NCI-H146 treated with DMSO at 0.1 percent for 48 hours (cell line): ENCODE results near the gene GAS5.
"Not testable (repeated sequence)": the region's sequence is repeated elsewhere in the genome, so short reads cannot be mapped to it uniquely, and the experiment has no call there.

Experiments used
- DNase-seq: peaks from one replicate; lab custom pipeline; 2025; ENCODE audit not compliant: unreplicated experiment; lab: John Stamatoyannopoulos, UW

Gene GAS5

DNA sequence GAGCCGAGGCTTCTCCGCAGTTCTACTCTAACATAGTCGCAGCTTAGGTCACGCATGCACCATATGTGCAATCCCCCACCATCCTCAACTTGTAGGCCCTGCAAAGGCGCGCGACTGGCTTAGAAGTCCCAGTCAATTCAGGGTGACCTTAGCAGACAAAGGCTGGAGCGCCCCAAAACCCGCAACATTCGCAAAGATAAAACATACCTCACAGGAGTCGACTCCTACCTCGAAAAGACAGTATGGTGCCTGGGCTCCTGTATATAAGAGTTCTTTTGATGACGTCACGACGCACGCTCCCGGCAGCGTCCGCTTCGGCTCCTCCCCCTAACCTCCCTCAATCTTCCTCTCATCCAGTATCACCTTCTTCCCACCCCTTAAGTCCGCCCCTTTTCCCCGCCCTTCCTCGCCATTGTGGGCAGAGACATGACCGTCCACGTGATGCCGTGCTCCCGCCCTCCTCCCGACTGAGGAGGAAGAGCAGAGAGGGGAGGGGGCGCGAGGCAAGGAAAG, at the start of gene GAS5:
GAS5 (minus strand) TSS at position 237 of the 513 bp plus-strand sequence.
- DNase-seq: peak; percentile 99

DNA sequence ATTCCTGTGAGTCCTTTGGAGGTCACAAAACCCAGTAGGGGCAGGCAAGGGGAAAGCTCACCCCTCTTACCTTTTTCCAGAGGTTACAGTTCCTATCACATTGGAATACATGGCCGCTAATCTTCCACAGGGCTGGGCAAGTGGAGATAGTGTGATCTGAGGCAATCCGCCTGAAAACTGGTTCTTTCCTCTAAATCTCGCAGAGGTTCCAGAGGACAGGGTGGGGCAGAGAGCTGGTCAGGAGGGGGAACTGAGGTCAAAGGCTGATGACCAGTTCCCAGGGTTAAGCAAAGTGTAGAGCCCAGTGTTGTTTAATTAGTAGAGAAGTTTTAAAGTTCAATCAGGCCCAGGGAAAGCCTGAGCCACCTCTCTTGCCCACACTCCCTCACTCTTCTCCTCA, 49.4 kb upstream of the GAS5 start, which contains the start of gene SERPINC1:
SERPINC1 (minus strand) TSS at position 179 of the 400 bp plus-strand sequence; CDS start at position 111, 68 bp downstream.
- DNase-seq: no peak

DNA sequence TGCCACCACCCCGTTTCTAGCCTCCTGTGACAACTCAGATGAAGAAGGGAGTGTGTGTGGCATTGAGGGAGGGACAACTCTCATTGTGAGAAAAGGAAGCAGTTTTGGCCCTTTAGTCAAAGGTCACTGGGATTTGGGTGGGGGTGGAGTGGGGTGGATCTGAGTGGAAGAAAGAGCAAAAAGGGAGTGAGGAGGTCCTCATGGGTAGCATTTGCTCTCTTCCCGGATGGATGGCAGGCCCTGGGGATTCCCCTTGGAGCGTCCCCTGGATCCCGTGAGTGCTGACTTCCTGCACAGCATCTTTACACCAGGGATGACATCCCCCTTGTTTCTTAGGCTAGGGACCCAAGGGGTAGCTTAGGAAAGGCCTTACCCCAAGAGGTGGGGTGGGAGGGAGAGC, 48.9 kb upstream of the GAS5 start:
- DNase-seq: no peak

DNA sequence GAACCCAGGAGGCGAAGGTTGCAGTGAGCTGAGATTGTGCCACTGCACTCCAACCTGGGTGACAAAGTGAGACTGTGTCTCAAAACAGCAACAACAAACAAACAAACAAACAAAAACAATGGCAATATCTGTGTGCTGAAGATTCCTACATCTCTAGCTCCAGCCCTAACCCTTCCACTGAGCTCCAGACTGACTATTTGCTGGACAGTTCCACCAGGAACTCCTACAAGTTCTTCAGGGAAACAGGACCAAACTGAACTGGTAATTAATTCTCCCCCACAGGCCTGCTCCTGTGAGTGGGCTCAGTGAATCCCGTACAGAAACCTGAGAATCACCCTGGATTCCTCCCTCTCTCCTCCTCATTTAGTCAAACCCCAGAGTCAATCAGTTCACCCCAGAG, 47.8 kb upstream of the GAS5 start:
- no peak for DNase-seq

DNA sequence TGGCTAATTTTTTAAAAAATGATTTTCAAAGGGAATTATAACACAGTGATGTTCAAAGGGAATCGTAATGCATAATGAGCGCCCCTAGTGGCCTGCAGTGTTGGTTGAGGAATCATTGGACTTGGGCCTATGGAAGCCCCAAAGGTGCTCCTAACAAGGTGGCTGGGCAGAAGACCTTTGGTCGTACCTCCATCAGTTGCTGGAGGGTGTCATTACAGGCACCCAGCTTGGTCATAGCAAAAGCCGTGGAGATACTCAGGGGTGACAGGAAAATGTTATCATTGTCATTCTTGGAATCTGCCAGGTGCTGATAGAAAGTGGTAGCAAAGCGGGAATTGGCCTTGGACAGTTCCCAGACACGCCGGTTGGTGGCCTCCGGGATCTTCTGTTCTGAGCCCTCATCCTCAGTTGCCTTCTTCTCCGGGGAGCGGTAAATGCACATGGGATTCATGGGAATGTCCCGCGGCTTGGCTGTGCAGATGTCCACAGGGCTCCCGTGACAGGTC, 46.6 kb upstream of the GAS5 start:
- DNase-seq: no peak

DNA sequence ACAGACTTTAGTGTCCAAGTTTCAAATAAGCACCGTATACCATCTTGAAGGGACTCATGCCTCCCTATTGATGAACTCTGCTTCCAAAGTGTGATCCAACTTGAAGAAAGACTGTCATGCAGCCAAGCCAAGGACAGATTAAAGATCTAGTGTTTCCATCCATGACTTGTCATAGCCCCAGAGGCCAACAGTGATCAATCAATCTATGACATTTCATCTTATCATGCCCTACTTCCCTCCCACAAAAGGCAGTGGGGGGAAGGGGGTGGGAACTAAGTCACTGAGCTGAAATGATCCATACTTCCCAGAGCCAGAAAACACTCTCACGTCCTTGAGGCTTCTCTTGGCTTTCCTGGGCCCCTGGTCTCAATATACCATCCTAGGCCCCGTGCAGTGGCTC, 45.3 kb upstream of the GAS5 start:
- DNase-seq: no peak

DNA sequence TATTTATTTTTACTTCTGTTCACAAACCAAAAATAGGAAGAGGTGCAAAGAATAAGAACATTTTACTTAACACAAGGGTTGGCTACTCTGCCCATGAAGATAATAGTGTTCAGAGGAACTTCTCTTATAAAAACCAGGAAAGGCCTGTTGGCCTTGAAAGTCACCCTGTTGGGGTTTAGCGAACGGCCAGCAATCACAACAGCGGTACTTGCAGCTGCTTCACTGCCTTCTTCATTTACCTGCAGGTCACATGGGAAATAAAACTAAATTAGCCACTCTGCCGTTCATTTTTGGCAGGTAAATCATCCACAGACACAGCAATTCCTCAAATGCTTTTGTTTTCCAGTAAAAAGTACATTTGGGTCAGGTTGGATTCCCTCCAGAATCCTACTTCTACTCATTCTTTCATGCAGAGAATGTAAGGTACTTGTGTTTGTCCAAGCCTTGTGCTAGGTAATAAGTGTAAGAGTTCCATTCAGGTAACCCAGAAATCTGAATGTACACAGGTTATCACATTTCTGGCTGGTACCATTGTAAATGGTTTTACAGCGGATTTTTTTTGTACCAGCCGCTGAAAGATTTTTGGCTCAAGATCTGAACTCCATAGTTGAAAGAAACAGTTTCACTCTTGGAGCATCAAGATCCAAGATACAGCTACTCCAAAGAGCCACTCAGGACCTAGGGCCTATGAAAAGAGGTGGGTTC, 36.2 kb upstream of the GAS5 start:
- DNase-seq: no peak

DNA sequence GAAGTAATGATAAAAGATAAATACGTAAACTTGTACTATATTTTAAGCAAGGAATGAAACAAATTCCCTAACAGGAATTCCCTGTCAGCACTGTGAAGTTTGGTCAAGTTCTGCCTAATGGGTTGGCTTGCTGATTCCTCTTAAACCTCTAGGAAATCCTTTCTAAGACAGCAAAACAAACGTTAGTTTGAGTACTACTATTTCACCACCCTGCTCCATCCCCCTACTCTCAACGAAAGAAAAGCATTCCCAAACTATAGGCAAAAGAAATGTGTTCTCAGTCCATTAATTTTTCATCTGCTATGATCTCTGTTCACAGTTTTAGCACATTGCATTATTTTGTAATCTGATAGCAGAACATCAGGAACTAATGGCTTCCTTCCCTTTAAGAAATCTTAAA, 33.2 kb upstream of the GAS5 start:
- no peak for DNase-seq

DNA sequence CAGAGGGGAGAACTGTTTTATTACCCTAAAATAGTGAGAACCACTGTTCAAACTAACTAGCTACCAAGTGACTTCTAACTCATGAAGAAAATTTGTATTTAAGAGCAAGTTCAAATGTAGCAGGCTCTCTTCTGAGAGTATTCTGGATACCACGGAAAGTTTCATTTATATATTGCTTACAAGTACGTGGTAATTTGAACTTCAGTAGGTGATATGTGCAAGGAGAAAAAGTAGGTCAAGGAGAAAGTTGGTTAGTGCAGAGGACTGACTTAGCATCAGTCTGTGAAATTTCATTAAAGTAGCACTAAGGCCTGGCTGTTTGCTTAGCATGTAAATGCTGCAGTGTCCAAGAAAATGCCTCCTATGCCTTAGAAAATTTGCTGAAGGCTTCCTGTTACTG, 32.6 kb upstream of the GAS5 start:
- no peak for DNase-seq

DNA sequence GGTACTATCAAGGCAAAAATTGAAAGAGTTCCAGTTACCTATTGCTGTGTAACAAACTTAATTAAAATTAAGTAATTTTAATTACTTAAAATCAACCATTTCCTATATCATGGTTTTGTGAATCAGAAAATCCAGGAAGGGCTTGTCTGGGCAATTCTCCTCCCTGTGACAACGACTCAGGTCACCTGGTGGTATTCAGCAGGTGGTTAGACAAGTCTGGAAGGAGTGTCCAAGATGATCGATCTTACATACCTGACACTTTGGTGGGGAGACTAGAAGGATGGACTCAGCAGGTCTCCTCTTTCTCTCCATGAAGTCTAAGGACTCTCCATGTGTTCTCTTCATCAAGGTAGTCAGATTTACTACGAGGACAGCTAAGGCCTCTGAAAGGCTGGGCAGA, 26.4 kb upstream of the GAS5 start:
- no peak for DNase-seq

DNA sequence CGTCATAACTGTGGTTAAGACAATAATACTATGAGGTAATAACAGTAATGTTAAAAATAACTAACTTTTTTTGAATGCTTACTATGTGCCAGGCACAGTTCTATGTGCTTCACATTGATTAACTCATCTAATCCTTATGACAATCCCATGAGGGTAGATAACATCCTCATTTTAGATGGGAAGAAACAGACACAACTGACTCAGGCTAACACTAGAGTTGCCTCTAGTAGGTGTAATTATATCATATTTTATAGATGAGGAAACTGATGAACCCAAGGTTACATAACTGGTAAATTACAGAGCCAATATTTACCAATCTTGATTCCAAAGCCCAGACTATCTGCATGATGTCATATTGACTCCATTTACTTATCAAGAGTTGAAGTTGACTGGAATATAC, 25.8 kb upstream of the GAS5 start:
- DNase-seq: no peak

DNA sequence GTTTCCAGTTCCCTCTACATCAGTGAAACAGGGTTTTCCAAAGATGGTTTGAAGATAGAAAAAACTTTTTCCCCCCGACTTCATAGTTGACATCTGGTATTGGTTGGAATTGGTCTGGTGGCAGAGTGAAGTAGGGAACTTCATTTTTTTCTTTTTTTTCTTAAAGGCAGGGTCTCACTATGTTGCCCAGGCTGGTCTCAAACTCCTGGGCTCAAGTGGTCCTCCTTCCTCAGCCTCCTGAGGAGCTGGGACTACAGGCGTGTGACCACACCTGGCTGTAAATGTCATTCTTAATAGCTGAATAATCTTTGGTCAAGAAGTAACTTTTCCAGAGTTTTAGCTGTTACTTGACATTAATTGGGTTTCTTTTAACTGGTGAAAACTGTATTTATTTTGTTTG, 22.1 kb upstream of the GAS5 start:
- no peak for DNase-seq

DNA sequence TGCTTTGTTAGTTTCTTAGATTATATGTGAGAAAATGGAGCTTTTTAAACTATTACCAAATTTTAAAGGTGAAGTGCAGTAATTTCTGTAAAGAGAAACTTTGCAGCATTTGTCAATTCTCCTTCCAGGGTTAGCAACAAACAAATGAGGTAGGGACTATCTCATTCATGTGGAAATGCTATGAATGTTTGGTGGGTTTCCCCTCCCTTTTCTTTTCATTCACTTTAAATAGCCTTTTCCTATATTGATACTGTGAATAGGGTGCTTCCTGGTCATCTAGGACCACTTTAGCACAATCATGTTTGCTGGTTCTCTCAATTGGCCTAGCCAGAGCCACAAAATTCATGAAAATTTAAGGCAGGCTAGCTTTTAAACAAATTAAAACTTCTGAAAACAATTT, 21.0 kb upstream of the GAS5 start:
- DNase-seq: no peak

DNA sequence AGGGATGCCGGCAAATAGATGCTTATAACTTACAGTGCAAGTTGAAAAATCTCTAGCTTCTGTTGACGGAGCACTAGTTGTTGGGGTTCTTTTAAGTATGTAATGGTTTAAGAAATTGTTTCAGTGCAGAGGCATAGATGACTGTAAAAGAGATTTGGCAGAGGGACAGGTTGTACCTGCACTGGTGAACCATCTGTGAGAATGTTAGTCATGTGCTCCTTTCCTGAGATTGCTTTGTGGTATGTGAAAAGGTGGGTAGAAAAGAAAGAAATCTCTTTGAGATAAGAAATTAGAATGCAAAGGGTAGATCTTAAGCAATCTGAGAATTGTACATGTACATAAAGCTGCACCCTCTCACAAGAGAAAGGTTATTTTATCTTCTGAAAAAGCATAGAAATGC, 19.8 kb upstream of the GAS5 start:
- no peak for DNase-seq

DNA sequence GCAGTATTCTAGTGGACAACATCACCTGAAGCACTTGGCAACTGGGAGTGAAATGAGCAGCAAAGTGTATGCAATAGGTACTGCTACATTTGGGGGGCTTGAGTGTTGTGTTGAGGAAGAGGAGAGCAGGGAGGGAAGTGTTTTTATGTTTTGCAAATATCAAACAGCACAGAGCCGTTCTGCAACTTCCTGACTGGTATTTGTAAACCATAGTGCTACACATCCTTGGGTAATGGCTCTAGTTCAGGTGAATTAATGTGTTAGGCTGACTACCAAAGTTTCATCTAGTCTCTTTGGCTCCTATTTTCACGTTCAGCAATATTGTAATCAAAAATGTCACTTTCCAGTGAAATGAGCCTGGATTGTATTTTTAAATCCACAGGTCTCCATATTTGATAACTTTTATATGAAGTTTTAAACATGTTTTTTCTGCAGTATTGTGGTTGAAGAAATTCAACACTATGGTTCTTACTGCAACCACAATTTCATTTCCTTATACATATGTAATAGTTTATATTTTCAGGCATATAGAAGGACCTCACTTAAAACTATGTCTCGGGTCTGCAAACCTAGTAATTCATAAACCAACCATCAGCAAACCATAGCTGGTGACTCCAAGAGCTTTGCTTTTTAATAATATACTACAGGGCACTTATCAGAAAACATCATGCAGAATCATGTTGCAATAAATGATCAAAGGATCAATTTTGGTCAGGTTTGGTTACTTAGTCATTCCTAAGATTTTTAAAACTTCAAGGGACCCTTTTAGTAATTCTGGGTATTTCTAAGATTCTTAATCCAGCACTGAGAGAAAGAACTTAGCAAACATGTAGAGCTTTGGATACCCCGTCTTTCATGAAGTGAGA, 19.2 kb upstream of the GAS5 start:
- DNase-seq: no peak

DNA sequence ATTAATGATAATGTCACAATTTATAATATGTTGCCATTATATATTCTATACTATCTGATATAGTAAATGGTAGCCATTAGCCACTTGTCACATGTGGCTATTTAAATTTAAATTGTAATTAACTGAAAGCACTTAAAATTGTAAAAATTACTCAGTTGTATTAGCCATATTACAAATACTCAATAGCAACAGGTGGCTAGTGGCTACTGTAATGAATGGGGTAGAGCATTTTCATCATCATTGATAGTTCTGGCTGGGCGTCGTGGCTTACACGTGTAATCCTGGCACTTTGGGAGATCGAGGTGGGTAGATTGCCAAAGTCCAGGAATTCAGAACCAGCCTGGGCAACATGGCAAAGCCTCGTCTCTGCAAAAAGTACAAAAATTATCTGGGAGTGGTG, 16.9 kb upstream of the GAS5 start:
- DNase-seq: no peak

DNA sequence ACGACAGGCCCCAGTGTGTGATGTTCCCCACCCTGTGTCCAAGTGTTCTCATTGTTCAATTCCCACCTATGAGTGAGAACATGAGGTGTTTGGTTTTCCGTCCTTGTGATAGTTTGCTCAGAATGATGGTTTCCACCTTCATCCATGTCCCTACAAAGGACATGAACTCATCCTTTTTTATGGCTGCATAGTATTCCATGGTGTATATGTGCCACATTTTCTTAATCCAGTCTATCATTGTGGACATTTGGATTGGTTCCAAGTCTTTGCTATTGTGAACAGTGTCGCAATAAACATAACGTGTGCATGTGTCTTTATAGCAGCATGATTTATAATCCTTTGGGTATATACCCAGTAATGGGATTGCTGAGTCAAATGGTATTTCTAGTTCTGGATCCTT, 13.3 kb upstream of the GAS5 start:
- not testable (repeated sequence) for DNase-seq

DNA sequence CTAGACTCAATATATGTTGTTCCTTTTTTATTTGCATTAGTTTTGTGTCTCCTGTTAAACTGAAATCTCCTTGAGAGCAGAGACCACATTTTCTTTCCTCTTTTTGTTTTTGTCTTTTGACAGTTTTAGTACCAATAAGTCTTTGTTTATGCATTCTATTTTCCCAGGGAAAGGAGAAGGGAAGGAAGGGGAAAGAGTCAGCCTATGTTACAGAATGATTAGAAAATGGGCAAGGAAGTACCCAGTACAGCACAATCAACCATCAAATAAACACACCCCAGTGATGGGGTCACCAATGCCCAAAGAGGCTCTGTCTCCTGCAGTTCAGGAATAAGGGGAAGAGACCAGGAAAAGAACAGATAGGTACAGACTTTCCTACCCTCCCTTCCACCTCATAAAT, 10.5 kb upstream of the GAS5 start:
- no peak for DNase-seq

DNA sequence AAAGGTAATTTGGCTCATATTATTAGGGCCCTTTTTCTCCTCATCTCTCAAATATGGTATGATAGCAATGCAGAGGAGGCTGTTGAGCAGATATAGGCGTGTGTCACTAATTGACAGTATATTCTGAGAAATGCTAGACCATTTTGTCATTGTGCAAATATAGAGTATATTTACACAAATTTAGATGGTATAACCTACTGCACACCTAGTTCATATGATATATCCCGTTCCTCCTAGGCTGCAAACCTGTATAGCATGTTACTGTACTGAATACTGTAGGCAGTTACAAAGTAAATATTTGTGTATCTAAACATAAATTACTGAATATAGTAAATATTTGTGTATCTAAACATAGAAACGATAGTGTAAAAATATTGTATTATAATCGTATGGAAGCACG, 8.9 kb upstream of the GAS5 start:
- no peak for DNase-seq

DNA sequence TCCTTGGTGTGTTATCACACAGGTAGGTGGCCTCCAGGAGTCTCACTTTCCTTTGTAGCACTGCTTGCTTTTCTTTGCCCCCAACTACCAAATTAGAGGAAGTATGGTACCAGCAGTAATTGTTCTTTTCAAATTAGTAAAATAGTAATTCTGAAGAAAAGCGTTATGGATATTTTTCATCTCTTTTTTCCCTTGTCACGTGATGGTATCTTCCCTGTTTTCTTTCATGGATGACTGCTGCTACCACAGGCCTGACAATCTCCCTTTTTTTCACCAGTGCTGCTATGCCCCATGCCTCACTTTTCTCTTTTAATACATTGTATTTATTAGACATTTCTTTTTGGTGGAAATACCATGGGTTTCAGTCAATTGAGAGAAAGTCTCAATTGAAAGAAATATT, 3.7 kb upstream of the GAS5 start:
- DNase-seq: no peak

DNA sequence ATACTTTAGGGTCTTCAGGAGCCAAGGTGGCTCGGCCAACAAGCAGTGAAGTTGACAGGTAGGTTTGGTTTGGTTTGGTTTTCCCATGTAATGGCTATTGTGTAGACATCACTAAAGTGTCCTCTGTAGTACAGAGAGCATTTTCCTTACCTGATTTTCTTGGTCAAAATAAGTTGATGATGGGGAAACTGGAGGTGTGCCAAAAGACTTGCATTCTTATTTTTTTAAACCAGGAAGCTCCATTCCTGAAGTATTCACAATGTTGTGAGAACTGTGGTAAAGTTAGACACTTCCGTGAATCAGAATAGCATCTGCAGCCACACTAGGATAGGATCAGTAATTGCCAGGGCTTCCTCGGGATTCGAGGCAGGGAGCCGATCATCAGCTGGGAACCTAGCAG, 3.3 kb upstream of the GAS5 start:
- DNase-seq: no peak
